Measurements from ENCODE around the gene TPP2.

Gene TPP2

DNA sequence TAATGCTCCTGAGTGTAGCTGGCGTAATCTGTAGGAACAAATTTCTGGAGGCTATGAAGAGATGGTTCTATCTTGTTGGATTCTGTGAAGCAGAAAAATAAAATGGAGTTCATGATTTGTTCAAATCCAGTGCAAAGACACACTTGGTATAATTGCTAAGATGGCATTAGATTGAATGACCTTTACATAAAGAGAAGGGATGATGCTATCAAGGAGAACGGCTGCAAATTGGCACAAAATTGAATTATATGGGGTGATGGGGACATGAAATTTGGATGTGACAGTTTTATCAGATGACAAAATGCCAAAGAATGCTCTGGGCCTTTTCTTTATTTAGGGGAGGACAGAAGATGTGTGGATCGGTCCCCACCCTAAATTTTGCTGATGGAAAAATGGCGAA is 94.1 kb downstream of the TPP2 start:
- no peak for TF ChIP-seq ZFX (IDR thresholded peaks at IDR 0.05; ENCODE audit: borderline replicate concordance)
- TF ChIP-seq, protein P1, sequence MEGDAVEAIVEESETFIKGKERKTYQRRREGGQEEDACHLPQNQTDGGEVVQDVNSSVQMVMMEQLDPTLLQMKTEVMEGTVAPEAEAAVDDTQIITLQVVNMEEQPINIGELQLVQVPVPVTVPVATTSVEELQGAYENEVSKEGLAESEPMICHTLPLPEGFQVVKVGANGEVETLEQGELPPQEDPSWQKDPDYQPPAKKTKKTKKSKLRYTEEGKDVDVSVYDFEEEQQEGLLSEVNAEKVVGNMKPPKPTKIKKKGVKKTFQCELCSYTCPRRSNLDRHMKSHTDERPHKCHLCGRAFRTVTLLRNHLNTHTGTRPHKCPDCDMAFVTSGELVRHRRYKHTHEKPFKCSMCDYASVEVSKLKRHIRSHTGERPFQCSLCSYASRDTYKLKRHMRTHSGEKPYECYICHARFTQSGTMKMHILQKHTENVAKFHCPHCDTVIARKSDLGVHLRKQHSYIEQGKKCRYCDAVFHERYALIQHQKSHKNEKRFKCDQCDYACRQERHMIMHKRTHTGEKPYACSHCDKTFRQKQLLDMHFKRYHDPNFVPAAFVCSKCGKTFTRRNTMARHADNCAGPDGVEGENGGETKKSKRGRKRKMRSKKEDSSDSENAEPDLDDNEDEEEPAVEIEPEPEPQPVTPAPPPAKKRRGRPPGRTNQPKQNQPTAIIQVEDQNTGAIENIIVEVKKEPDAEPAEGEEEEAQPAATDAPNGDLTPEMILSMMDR (IDR thresholded peaks at IDR 0.05) = no peak
- no peak overlapping the region for H3K27ac ChIP-seq

DNA sequence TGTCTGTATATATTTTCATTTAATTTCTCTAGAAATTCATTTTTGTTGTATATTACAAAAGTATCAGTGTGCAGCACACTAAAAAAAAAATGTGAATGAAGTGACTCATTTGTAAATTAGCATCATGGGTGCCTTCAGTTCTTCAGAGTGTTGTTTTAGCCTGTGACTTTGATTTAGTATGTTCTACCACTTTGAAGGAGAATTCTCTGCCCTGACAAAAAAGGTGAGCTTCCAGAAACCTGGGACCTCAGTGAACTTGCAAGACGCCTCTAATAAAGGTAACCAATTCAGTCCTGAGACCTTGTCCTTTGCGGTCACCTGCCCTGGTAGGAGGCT is 95.7 kb downstream of the TPP2 start:
- no peak overlapping the region for H3K27ac ChIP-seq
- no peak for TF ChIP-seq ZFX (IDR thresholded peaks at IDR 0.05; ENCODE audit: borderline replicate concordance)
- TF ChIP-seq, protein P1 (IDR thresholded peaks at IDR 0.05) = no peak

DNA sequence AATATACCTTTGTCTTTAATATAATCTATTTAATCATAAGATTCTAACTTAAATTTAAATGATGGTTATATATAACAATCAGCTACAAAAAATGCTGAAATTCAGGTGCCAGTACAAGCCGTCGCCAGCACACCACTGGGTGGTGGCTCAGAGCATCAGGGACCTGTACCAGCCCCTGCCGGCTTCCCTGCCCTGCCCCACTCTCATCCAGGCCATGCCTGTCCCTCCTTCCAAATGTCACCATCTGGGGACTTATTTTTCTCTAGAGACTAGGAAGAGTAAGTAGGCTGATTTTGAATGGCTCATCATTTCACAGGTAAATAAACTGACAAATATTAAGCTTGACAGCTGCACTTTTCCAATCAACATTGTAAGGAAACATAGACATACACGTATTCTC is 96.5 kb downstream of the TPP2 start:
- TF ChIP-seq, protein P1 (IDR thresholded peaks at IDR 0.05) = no peak
- no peak for TF ChIP-seq ZFX (IDR thresholded peaks at IDR 0.05; ENCODE audit: borderline replicate concordance)

DNA sequence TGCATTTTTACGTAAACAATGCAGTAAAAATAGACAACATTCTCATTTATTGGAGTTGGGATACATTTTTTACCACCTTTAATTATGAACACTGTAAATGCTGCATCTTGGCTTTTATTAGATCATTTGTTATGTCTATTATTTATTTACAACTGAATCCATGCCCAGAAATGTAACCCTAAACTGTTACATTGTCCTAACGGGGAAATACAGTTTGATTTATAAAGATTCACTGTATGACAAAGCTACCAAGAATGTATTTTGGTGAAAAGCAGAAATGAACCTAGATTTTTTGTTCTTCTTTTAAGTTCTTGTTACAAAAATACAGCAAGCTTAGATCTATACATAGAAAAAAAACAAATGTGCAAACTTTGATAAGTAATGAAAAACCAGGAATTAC is 97.0 kb downstream of the TPP2 start:
- no peak overlapping the region for H3K27ac ChIP-seq
- no peak for TF ChIP-seq ZFX (IDR thresholded peaks at IDR 0.05; ENCODE audit: borderline replicate concordance)
- TF ChIP-seq, protein P1 (IDR thresholded peaks at IDR 0.05) = no peak

More for the DNA sequence above, 96.5 kb downstream of the TPP2 start:
- H3K27ac ChIP-seq = no peak overlapping the region

DNA sequence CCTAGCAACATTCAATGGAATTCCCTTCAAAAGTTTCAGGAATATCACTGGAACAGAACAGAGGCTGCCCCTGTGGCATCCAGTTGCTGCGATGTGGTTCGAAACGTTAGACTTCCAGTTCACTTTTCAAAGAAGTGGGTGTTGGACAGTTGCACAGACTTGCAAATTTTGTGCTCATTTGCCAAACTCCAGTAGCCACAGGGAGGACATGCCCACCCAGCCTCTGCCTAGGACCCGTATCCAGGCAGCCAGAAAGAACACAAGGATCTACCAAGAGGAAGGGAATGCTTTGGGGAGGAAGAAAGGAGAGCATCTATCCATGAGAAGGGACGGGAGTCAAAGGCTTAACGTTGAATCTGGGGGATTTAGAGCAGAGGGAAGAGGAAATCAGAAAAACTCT is 98.2 kb downstream of the TPP2 start, which contains the start of gene METTL21C:
Gene METTL21C (minus strand): TSS at position 108 of the 400 bp plus-strand sequence. CDS start 546 bp downstream, outside the sequence.
- no peak within 1 kb of the TSS for H3K27ac ChIP-seq
- TF ChIP-seq ZFX (IDR thresholded peaks at IDR 0.05; ENCODE audit: borderline replicate concordance) = no peak
- TF ChIP-seq, protein P1 (IDR thresholded peaks at IDR 0.05) = no peak

DNA sequence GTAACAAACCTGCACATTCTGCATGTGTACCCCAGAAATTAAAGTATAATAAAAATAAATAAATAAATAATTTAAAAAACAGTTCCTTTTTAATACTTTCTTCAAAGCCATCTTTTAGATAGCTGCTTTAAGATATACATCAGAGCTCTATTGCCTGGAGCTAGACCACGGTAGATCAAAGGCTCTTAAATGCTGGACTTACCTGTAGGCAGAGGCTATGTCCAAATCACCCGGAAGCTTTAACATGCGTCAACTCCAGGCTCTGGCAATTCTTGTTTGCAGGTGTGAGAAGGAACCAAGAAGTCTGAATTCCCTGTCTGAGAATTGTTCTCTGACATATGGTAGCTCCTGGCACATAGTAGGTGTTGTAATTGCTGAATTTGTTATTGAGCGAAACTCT is 99.7 kb downstream of the TPP2 start:
- TF ChIP-seq, protein P1 (IDR thresholded peaks at IDR 0.05) = no peak
- TF ChIP-seq ZFX (IDR thresholded peaks at IDR 0.05; ENCODE audit: borderline replicate concordance) = no peak
- H3K27ac ChIP-seq = no peak overlapping the region

DNA sequence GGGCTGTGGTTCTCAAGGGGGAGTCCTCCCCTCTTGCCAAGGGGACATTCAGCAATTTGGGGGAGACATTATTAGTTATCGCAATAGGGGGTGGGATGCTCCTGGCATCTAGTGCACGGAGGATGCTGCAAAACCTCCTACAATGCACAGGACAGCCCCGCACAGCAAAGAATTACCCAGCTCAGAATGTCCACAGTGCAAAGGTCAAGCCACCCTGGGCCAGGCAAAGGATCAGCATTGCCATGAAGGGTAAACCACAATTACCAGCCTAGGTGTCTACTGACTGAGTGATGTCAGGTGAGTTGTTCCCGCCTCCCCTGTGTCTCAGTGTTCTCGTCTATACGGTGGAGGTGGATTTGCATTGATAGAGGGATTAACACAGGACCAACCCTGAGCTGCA is 100.5 kb downstream of the TPP2 start:
- H3K27ac ChIP-seq = no peak overlapping the region
- no peak for TF ChIP-seq ZFX (IDR thresholded peaks at IDR 0.05; ENCODE audit: borderline replicate concordance)
- TF ChIP-seq, protein P1 (IDR thresholded peaks at IDR 0.05) = no peak
